ENCODE measurements around the gene PRIMPOL. TPM values are rescaled to one million over a fixed set of nuclear protein-coding genes. Genes with fewer than 3 reads are reported as not detected.

PRIMPOL gene
- total RNA-seq, 4 donors from 2014 or later, result 13.4 to 22.8 (median 16.6) TPM

- no peak for DNase-seq (ENCODE audit: extremely low spot score)
- no peak for TF ChIP-seq EP300 (IDR thresholded peaks at IDR 0.05)
- no peak for TF ChIP-seq POLR2AphosphoS5 (IDR thresholded peaks at IDR 0.05)
- TF ChIP-seq CTCF (IDR thresholded peaks at IDR 0.05), result no peak
- no peak for TF ChIP-seq POLR2A (IDR thresholded peaks at IDR 0.05; ENCODE audit: low read depth)
- Histone ChIP-seq H3K4me3 (no peak overlapping the region), H3K27ac (replicated peaks in 1 of 4) (no peak overlapping the region), H3K4me1 (no peaks in the 10 kb centered on the region), H3K36me3 (no peaks in the 10 kb centered on the region), H3K27me3 (no peaks in the 10 kb centered on the region), H3K9me3 (no peaks in the 10 kb centered on the region)
- intact Hi-C loops (cut with DNase I), result no loop called here
- 98% methylated on average over 2 of the region's 2 CpGs for WGBS
Measured at GRCh38 chr4:184713887-184714286, 64.3 kb downstream of the PRIMPOL start.

- no peaks in the 10 kb centered on the region for H3K4me1 ChIP-seq
- no peaks in the 10 kb centered on the region for H3K27me3 ChIP-seq
- no peaks in the 10 kb centered on the region for H3K9me3 ChIP-seq
- no peak overlapping the region for H3K27ac ChIP-seq (replicated peaks in 1 of 4)
- H3K36me3 ChIP-seq, result no peaks in the 10 kb centered on the region
- DNase-seq (ENCODE audit: extremely low spot score), result no peak
- no peak overlapping the region for H3K4me3 ChIP-seq
- TF ChIP-seq POLR2AphosphoS5 (IDR thresholded peaks at IDR 0.05), result no peak
- no peak for TF ChIP-seq EP300 (IDR thresholded peaks at IDR 0.05)
- no peak for TF ChIP-seq POLR2A (IDR thresholded peaks at IDR 0.05; ENCODE audit: low read depth)
- no peak for TF ChIP-seq CTCF (IDR thresholded peaks at IDR 0.05)
- 93% methylated on average over 4 of the region's 4 CpGs for WGBS
- intact Hi-C loops (cut with DNase I), result no loop called here
Measured at GRCh38 chr4:184715526-184715925, 66.0 kb downstream of the PRIMPOL start.

- no peak for TF ChIP-seq EP300 (IDR thresholded peaks at IDR 0.05)
- no peak for TF ChIP-seq CTCF (IDR thresholded peaks at IDR 0.05)
- no peak for TF ChIP-seq POLR2A (IDR thresholded peaks at IDR 0.05; ENCODE audit: low read depth)
- no peak for TF ChIP-seq POLR2AphosphoS5 (IDR thresholded peaks at IDR 0.05)
- DNase-seq (ENCODE audit: extremely low spot score), result no peak
- peaks cover 0 to 11% (median 0%) of the 10 kb centered on the region in 4 donors for H3K9me3 ChIP-seq
- H3K4me1 ChIP-seq, result no peaks in the 10 kb centered on the region
- no peaks in the 10 kb centered on the region for H3K36me3 ChIP-seq
- H3K4me3 ChIP-seq, result no peak overlapping the region
- H3K27me3 ChIP-seq, result no peaks in the 10 kb centered on the region
- H3K27ac ChIP-seq (replicated peaks in 1 of 4), result no peak overlapping the region
- intact Hi-C loops (cut with DNase I), result no loop called here
- WGBS, result 74% methylated on average over 2 of the region's 3 CpGs
Measured at GRCh38 chr4:184719407-184719806, 69.9 kb downstream of the PRIMPOL start.

- no peak overlapping the region for H3K4me3 ChIP-seq
- no peaks in the 10 kb centered on the region for H3K4me1 ChIP-seq
- no peak for TF ChIP-seq POLR2A (IDR thresholded peaks at IDR 0.05; ENCODE audit: low read depth)
- TF ChIP-seq POLR2AphosphoS5 (IDR thresholded peaks at IDR 0.05), result no peak
- TF ChIP-seq CTCF (IDR thresholded peaks at IDR 0.05), result no peak
- no peak overlapping the region for H3K27ac ChIP-seq (replicated peaks in 1 of 4)
- H3K9me3 ChIP-seq, result peaks cover 0 to 11% (median 0%) of the 10 kb centered on the region in 4 donors
- H3K36me3 ChIP-seq, result no peaks in the 10 kb centered on the region
- no peak for DNase-seq (ENCODE audit: extremely low spot score)
- H3K27me3 ChIP-seq, result no peaks in the 10 kb centered on the region
- intact Hi-C loops (cut with DNase I), result no loop called here
Measured at GRCh38 chr4:184721254-184721653, 71.7 kb downstream of the PRIMPOL start.

GRCh38 chr4:184722798-184723197, 73.3 kb downstream of the PRIMPOL start:
- H3K4me3 ChIP-seq, result no peak overlapping the region
- no peaks in the 10 kb centered on the region for H3K4me1 ChIP-seq
- no peak overlapping the region for H3K27ac ChIP-seq (replicated peaks in 1 of 4)
- intact Hi-C loops (cut with DNase I), result no loop called here
- H3K27me3 ChIP-seq, result no peaks in the 10 kb centered on the region
- no peaks in the 10 kb centered on the region for H3K36me3 ChIP-seq
- TF ChIP-seq EP300 (IDR thresholded peaks at IDR 0.05) (no peak), POLR2AphosphoS5 (IDR thresholded peaks at IDR 0.05) (no peak), POLR2A (IDR thresholded peaks at IDR 0.05; ENCODE audit: low read depth) (no peak), CTCF (IDR thresholded peaks at IDR 0.05) (no peak)
- no peak for DNase-seq (ENCODE audit: extremely low spot score)
- peaks cover 0 to 11% (median 0%) of the 10 kb centered on the region in 4 donors for H3K9me3 ChIP-seq
- 79% methylated on average over 1 of the region's 1 CpG for WGBS

Measured in esophagus muscularis mucosa (tissue), 4 donors.